IPS DF 4.7 (cell line): ENCODE data around the gene TEX51.

ENCODE experiments used
- DNase-seq: peaks from one replicate; pipeline ENCODE4 v3.0.0-alpha.2; 2013; ENCODE audit warnings: low spot score; ENCODE audit errors: extremely low read depth

Gene TEX51

GRCh38 chr2:126898636-126899035 lies at the start of gene TEX51:
TSS of gene TEX51 (plus strand) at chr2:126898890. CDS start at chr2:126898919, 29 bp downstream.
- DNase-seq, result no peak

GRCh38 chr2:126849054-126849453 lies 49.6 kb upstream of the TEX51 start:
- no peak for DNase-seq

GRCh38 chr2:126849486-126849885 lies 49.2 kb upstream of the TEX51 start:
- DNase-seq, result no peak

- no peak for DNase-seq
Observed at GRCh38 chr2:126849991-126850535, 48.6 kb upstream of the TEX51 start.

GRCh38 chr2:126850940-126851339 lies 47.8 kb upstream of the TEX51 start:
- no peak for DNase-seq

GRCh38 chr2:126851756-126852155 lies 46.9 kb upstream of the TEX51 start:
- DNase-seq, result no peak

- DNase-seq, result no peak
Observed at GRCh38 chr2:126852361-126852760, 46.3 kb upstream of the TEX51 start.

GRCh38 chr2:126855606-126856005 lies 43.1 kb upstream of the TEX51 start:
- no peak for DNase-seq

- DNase-seq, result no peak
Observed at GRCh38 chr2:126856403-126856802, 42.3 kb upstream of the TEX51 start.

GRCh38 chr2:126857502-126857901 lies 41.2 kb upstream of the TEX51 start:
- DNase-seq, result no peak

- no peak for DNase-seq
Observed at GRCh38 chr2:126858013-126858412, 40.7 kb upstream of the TEX51 start.

- DNase-seq, result no peak
Observed at GRCh38 chr2:126858436-126858835, 40.3 kb upstream of the TEX51 start.

GRCh38 chr2:126858991-126859390 lies 39.7 kb upstream of the TEX51 start:
- no peak for DNase-seq

- no peak for DNase-seq
Observed at GRCh38 chr2:126859631-126860030, 39.1 kb upstream of the TEX51 start.

- no peak for DNase-seq
Observed at GRCh38 chr2:126860385-126860784, 38.3 kb upstream of the TEX51 start.

- DNase-seq, result no peak
Observed at GRCh38 chr2:126862730-126863129, 36.0 kb upstream of the TEX51 start.

GRCh38 chr2:126863336-126864015 lies 35.2 kb upstream of the TEX51 start:
- DNase-seq, result no peak

GRCh38 chr2:126864861-126865260 lies 33.8 kb upstream of the TEX51 start:
- DNase-seq, result no peak

- no peak for DNase-seq
Observed at GRCh38 chr2:126866451-126866850, 32.2 kb upstream of the TEX51 start.

GRCh38 chr2:126874961-126875360 lies 23.7 kb upstream of the TEX51 start:
- no peak for DNase-seq

GRCh38 chr2:126876631-126877030 lies 22.1 kb upstream of the TEX51 start:
- no peak for DNase-seq

- DNase-seq, result no peak
Observed at GRCh38 chr2:126877041-126877440, 21.6 kb upstream of the TEX51 start.

- no peak for DNase-seq
Observed at GRCh38 chr2:126877861-126878565, 20.7 kb upstream of the TEX51 start.
